ENCODE results near the gene KRT6A. TPM values are rescaled to one million over a fixed set of nuclear protein-coding genes. Genes with fewer than 3 reads are reported as not detected.

Gene KRT6A
- total RNA-seq, 1 donor from 2014 or later, result not detected

DNA sequence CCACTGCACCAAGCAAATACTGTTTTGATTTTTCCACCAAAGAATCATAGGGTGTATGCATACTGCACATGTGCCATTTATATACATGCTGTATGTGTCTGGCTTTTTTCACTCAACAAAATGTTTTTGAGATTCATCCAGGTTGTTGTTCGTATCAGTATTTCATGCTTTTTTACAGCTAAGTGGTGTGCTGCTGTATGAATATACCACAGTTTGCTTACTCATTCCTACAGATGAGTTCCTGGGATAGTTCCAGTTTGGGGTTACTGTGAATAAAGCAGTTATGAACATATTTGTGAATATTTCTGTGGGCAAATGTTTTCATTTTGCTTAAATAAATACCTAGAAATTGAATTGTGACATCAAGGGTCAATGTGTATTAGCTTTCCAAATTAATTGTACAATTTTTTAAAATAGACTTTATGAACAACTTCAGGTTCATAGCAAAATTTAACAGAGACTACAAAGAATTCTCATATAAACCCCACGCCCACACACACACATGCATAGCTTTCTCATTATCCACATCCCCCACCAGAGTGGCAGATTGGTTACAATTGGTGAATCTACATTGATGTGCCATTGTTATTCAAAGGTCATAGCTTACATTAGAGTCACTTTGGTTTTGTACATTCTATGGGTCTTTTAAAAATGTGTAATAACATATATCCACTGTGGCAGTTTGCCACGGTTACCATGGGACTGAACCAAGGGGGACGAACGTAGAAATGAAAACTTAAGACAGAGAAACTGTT lies 6.9 kb upstream of the KRT6A start:
- H3K4me1 Mint-ChIP-seq (ENCODE audit: low read depth), result peaks cover 3% of the 10 kb centered on the region
- no peak overlapping the region for H3K4me3 Mint-ChIP-seq (ENCODE audit: low read depth)
- H3K27me3 Mint-ChIP-seq, result peaks cover 8% of the 10 kb centered on the region
- TF ChIP-seq, protein P1, sequence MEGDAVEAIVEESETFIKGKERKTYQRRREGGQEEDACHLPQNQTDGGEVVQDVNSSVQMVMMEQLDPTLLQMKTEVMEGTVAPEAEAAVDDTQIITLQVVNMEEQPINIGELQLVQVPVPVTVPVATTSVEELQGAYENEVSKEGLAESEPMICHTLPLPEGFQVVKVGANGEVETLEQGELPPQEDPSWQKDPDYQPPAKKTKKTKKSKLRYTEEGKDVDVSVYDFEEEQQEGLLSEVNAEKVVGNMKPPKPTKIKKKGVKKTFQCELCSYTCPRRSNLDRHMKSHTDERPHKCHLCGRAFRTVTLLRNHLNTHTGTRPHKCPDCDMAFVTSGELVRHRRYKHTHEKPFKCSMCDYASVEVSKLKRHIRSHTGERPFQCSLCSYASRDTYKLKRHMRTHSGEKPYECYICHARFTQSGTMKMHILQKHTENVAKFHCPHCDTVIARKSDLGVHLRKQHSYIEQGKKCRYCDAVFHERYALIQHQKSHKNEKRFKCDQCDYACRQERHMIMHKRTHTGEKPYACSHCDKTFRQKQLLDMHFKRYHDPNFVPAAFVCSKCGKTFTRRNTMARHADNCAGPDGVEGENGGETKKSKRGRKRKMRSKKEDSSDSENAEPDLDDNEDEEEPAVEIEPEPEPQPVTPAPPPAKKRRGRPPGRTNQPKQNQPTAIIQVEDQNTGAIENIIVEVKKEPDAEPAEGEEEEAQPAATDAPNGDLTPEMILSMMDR (IDR thresholded peaks at IDR 0.05; ENCODE audit: unreplicated experiment), result no peak
- no peak overlapping the region for H3K27ac Mint-ChIP-seq
- no peaks in the 10 kb centered on the region for H3K36me3 Mint-ChIP-seq (ENCODE audit: insufficient read depth)
- peaks cover 12% of the 10 kb centered on the region for H3K9me3 Mint-ChIP-seq (ENCODE audit: low read depth)
- DNase-seq (ENCODE audit: low spot score, unreplicated experiment), result no peak

DNA sequence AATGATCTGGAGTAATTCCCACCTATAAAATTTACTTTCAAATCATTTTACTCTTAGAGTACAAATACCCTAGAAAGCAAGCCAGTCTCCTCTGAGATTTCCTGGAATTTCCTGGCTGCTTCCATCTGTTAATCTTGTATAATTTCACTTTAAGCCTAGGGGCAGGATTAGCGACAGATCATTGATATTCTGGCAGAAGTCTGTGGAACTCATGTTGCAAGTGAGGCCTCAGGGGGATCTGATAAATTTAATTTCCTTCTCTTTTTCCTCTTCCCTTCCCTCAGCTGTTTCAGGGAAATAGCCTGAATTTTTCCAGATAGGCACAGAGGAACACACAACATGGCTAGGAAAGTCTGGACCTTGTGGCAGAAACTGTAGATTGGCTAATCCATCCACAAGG lies 5.9 kb upstream of the KRT6A start:
- no peak for DNase-seq (ENCODE audit: low spot score, unreplicated experiment)
- Mint-ChIP-seq H3K36me3 (ENCODE audit: insufficient read depth) (no peaks in the 10 kb centered on the region), H3K4me3 (ENCODE audit: low read depth) (no peak overlapping the region), H3K9me3 (ENCODE audit: low read depth) (peaks cover 12% of the 10 kb centered on the region), H3K27ac (no peak overlapping the region), H3K4me1 (ENCODE audit: low read depth) (peaks cover 3% of the 10 kb centered on the region), H3K27me3 (peaks cover 16% of the 10 kb centered on the region)
- TF ChIP-seq, protein P1 (IDR thresholded peaks at IDR 0.05; ENCODE audit: unreplicated experiment), result no peak

DNA sequence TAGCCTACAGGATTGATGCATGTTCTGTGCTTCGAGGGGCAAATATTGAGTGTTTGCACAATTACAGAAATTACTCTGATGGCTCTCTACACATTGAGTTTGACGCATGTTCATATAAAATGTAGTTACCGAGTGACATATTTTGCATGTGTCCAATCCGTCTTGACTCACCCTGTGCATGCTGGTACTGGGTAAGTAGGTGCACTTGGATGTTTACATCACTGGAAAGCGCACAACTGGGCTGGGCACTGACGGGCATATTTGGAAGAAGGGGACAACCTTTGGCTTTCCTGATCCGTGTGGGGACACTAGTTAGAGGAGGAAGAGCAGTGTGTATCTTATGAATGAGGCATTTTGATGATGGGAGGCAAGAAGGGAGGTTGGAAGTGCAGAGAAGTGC lies 4.9 kb upstream of the KRT6A start:
- Mint-ChIP-seq H3K27me3 (peaks cover 19% of the 10 kb centered on the region), H3K27ac (no peak overlapping the region)

DNA sequence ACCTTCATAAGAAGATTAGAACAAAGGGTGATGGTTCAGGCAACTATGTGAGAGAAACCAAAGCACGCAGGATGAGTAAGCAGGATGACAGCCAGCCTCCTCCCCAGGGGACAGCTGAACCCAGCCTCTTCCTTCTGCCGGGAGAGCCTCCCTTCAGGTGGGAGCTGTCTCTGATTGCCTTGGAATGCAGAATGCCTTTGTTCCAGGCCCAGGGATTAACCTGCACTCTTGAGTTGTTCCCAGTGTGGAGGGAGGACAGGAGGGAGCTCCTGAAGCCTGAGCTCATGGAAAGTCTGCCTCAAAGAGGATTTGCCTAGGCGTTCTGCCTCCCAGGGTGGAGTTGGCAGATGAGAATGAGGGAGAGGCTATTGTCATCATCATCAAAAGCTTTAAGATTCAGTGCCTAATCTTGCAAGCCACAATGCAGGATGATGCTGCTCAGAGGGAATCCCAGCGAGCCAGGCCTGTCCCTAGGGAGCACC lies 3.6 kb upstream of the KRT6A start:
- Mint-ChIP-seq H3K27me3 (peaks cover 24% of the 10 kb centered on the region), H3K9me3 (ENCODE audit: low read depth) (peaks cover 3% of the 10 kb centered on the region), H3K4me3 (ENCODE audit: low read depth) (no peak overlapping the region), H3K4me1 (ENCODE audit: low read depth) (peaks cover 3% of the 10 kb centered on the region), H3K27ac (no peak overlapping the region), H3K36me3 (ENCODE audit: insufficient read depth) (no peaks in the 10 kb centered on the region)
- no peak for DNase-seq (ENCODE audit: low spot score, unreplicated experiment)
- TF ChIP-seq, protein P1 (IDR thresholded peaks at IDR 0.05; ENCODE audit: unreplicated experiment), result no peak

More for the DNA sequence above, 4.9 kb upstream of the KRT6A start:
- no peak for DNase-seq (ENCODE audit: low spot score, unreplicated experiment)
- H3K36me3 Mint-ChIP-seq (ENCODE audit: insufficient read depth), result no peaks in the 10 kb centered on the region
- H3K4me1 Mint-ChIP-seq (ENCODE audit: low read depth), result peaks cover 3% of the 10 kb centered on the region
- peaks cover 9% of the 10 kb centered on the region for H3K9me3 Mint-ChIP-seq (ENCODE audit: low read depth)
- no peak overlapping the region for H3K4me3 Mint-ChIP-seq (ENCODE audit: low read depth)
- TF ChIP-seq, protein P1 (IDR thresholded peaks at IDR 0.05; ENCODE audit: unreplicated experiment), result no peak

DNA sequence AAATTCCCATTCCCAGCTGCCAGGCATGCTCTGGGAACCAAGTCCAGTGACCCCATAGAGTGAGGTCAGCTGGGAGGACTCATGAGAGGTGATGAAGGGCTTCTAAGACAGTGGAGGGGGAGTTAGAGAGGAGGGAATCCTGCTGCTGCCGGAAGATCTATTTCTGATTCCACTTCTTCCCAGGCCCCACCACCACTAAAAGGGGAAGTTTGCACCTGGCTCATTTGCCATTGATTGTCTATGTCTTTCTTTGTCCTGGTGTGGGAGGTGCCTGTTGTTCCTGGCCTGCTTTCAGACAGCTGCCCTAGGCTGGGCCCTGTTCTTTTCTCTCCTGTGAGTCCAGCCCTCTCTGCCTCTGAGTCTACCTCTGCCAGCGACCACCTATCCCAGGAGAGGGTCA lies 3.0 kb upstream of the KRT6A start:
- H3K27me3 Mint-ChIP-seq, result peaks cover 29% of the 10 kb centered on the region
- peaks cover 3% of the 10 kb centered on the region for H3K4me1 Mint-ChIP-seq (ENCODE audit: low read depth)
- TF ChIP-seq, protein P1 (IDR thresholded peaks at IDR 0.05; ENCODE audit: unreplicated experiment), result no peak
- H3K36me3 Mint-ChIP-seq (ENCODE audit: insufficient read depth), result no peaks in the 10 kb centered on the region
- no peak overlapping the region for H3K4me3 Mint-ChIP-seq (ENCODE audit: low read depth)
- DNase-seq (ENCODE audit: low spot score, unreplicated experiment), result no peak
- no peak overlapping the region for H3K27ac Mint-ChIP-seq
- H3K9me3 Mint-ChIP-seq (ENCODE audit: low read depth), result peaks cover 3% of the 10 kb centered on the region

Measured in progenitor cell of endocrine pancreas (in vitro differentiated cells).